Gastroesophageal sphincter (tissue), 4 donors: ENCODE results near the gene BAG3. TPM values are rescaled to one million over a fixed set of nuclear protein-coding genes. Genes with fewer than 3 reads are reported as not detected.

ENCODE experiments used
- ATAC-seq: fragments of 150-250 bp; one replicate; pipeline ENCODE4 v1.9.1; 2016; ENCODE audit warnings: mild to moderate bottlenecking, moderate library complexity
- H3K27ac ChIP-seq, 4 donors: fragments of 200-600 bp; sonication (generic) in 3 of 4; 1 replicate in 3 of 4; 2 replicates in 1 of 4; pipeline ENCODE4 v1.5.1; 2016 to 2019
- H3K27me3 ChIP-seq: fragments of 200-600 bp; sonication (generic); one replicate; pipeline ENCODE4 v1.5.1; 2019
- H3K36me3 ChIP-seq, 2 donors: fragments of 200-600 bp; sonication (generic); one replicate each; pipeline ENCODE4 v1.5.1; 2019; ENCODE audit warnings: control low read depth in 1 of 2
- H3K4me1 ChIP-seq, 3 donors: fragments of 200-600 bp; sonication (generic); 1 replicate in 2 of 3; 2 replicates in 1 of 3; pipeline ENCODE4 v1.5.1; 2016 to 2019; ENCODE audit warnings: control low read depth in 2 of 3
- H3K4me3 ChIP-seq, 2 donors: fragments of 200-600 bp; sonication (generic); one replicate each; pipeline ENCODE4 v1.5.1; 2019; ENCODE audit warnings: mild to moderate bottlenecking in 1 of 2, moderate library complexity in 1 of 2
- H3K9me3 ChIP-seq, 3 donors: fragments of 200-600 bp; sonication (generic); one replicate each; pipeline ENCODE4 v1.5.1; 2017 to 2019; ENCODE audit warnings: control low read depth in 2 of 3
- CTCF ChIP-seq, 4 experiments: fragments of 200-600 bp in 2 of 4; fragments of 450-650 bp in 2 of 4; sonication (generic) in 1 of 4; IDR thresholded peaks; one replicate each; pipeline ENCODE4 v1.5.1; 2017 to 2019; ENCODE audit warnings: antibody characterized with exemption in 4 of 4, mild to moderate bottlenecking in 2 of 4, moderate library complexity in 2 of 4
- EP300 ChIP-seq: sonication (generic); formaldehyde crosslinking; IDR thresholded peaks from one replicate; pipeline ENCODE4 v1.6.1; 2017; ENCODE audit warnings: antibody characterized with exemption, mild to moderate bottlenecking
- POLR2A ChIP-seq, 2 donors: fragments of 450-650 bp; IDR thresholded peaks; one replicate each; pipeline ENCODE4 v1.6.1; 2017; ENCODE audit warnings: antibody characterized with exemption in 2 of 2, mild to moderate bottlenecking in 2 of 2, moderate library complexity in 1 of 2
- POLR2AphosphoS5 ChIP-seq: sonication (generic); formaldehyde crosslinking; IDR thresholded peaks from one replicate; pipeline ENCODE4 v1.6.1; 2017; ENCODE audit warnings: antibody characterized with exemption
- WGBS, 2 donors: methylation state at CpG; one replicate each; pipeline ENCODE4 v1.1.5; 2018; ENCODE audit warnings: low coverage in 1 of 2; 5-methylcytosine and 5-hydroxymethylcytosine counted together
- total RNA-seq, 4 donors: library from RNA; depleted of rRNA; stranded (reverse); fragments of >200 nt; gene quantifications; one replicate each; pipeline ENCODE4 v1.1.0, GENCODE V29; 2016

BAG3 gene
- total RNA-seq, 4 donors from 2014 or later, result 31.2 to 80.4 (median 61.4) TPM

GRCh38 chr10:119673271-119673670 lies 22.1 kb downstream of the BAG3 start:
- ATAC-seq, result no peak

GRCh38 chr10:119675483-119676170 lies 24.4 kb downstream of the BAG3 start:
- Histone ChIP-seq H3K27ac (no peak overlapping the region), H3K27me3 (no peaks in the 10 kb centered on the region), H3K36me3 (peaks cover 0 to 77% of the 10 kb centered on the region in 2 donors), H3K9me3 (no peaks in the 10 kb centered on the region), H3K4me3 (no peak overlapping the region), H3K4me1 (peaks cover 0 to 29% (median 12%) of the 10 kb centered on the region in 3 donors)
- TF ChIP-seq EP300 (no peak), POLR2A (IDR thresholded peaks at IDR 0.05) (no peak), CTCF (IDR thresholded peaks at IDR 0.05) (no peak), POLR2AphosphoS5 (no peak)
- ATAC-seq, result no peak
- 70 to 87% methylated on average over 4 to 8 of the region's 9 CpGs for WGBS, 2 donors

More at GRCh38 chr10:119673271-119673670, 22.1 kb downstream of the BAG3 start:
- Histone ChIP-seq H3K4me3 (no peak overlapping the region), H3K9me3 (no peaks in the 10 kb centered on the region), H3K27ac (no peak overlapping the region), H3K36me3 (peaks cover 0 to 88% of the 10 kb centered on the region in 2 donors), H3K27me3 (no peaks in the 10 kb centered on the region), H3K4me1 (peaks cover 4 to 23% (median 7%) of the 10 kb centered on the region in 3 donors)
- TF ChIP-seq POLR2A (IDR thresholded peaks at IDR 0.05) (no peak), EP300 (no peak), CTCF (IDR thresholded peaks at IDR 0.05) (no peak), POLR2AphosphoS5 (no peak)
- 86 to 88% methylated on average over 1 to 2 of the region's 4 CpGs for WGBS, 2 donors

- H3K27ac ChIP-seq, result peak overlapping the region in 1 of 4 donors; percentile 5
Measured at GRCh38 chr10:119677126-119677525, 25.9 kb downstream of the BAG3 start.

GRCh38 chr10:119677904-119678755 lies 26.9 kb downstream of the BAG3 start:
- peak overlapping the region; percentile 15 to 78 (median 72) for H3K27ac ChIP-seq
- H3K36me3 ChIP-seq, result peaks cover 0 to 52% of the 10 kb centered on the region in 2 donors
- H3K9me3 ChIP-seq, result no peaks in the 10 kb centered on the region
- H3K4me1 ChIP-seq, result peaks cover 0 to 44% (median 21%) of the 10 kb centered on the region in 3 donors
- H3K27me3 ChIP-seq, result no peaks in the 10 kb centered on the region
- H3K4me3 ChIP-seq, result no peak overlapping the region
- ATAC-seq, result no peak
- WGBS, 2 donors, result 84 to 95% methylated on average over 3 to 7 of the region's 13 CpGs
- TF ChIP-seq POLR2AphosphoS5 (peak; percentile 3), CTCF (IDR thresholded peaks at IDR 0.05) (no peak)

More at GRCh38 chr10:119677126-119677525, 25.9 kb downstream of the BAG3 start:
- H3K36me3 ChIP-seq, result peaks cover 0 to 62% of the 10 kb centered on the region in 2 donors
- 80 to 89% methylated on average over 1 to 5 of the region's 6 CpGs for WGBS, 2 donors
- H3K27me3 ChIP-seq, result no peaks in the 10 kb centered on the region
- no peaks in the 10 kb centered on the region for H3K9me3 ChIP-seq
- ATAC-seq, result no peak
- peaks cover 0 to 40% (median 21%) of the 10 kb centered on the region in 3 donors for H3K4me1 ChIP-seq
- no peak overlapping the region for H3K4me3 ChIP-seq
- TF ChIP-seq POLR2A (IDR thresholded peaks at IDR 0.05) (no peak), CTCF (IDR thresholded peaks at IDR 0.05) (no peak), EP300 (no peak)
